ENCODE measurements around the gene CD55.

Gene CD55

GRCh38 chr1:207362962-207363860 lies 41.7 kb downstream of the CD55 start:
- TF ChIP-seq EZH2phosphoT487 (IDR thresholded peaks at IDR 0.05; ENCODE audit: low read depth): no peak
- TF ChIP-seq CTCF (IDR thresholded peaks at IDR 0.05; ENCODE audit: low read depth, low read length): no peak
- Histone ChIP-seq H3K36me3 (replicated peaks; ENCODE audit: low read depth, low read length) (peaks cover 4% of the 10 kb centered on the region), H3K9ac (ENCODE audit: low read length) (no peak overlapping the region), H3K4me2 (ENCODE audit: low read length) (no peak overlapping the region), H3K79me2 (ENCODE audit: low read length) (no peaks in the 10 kb centered on the region), H4K20me1 (ENCODE audit: insufficient read depth, low read length) (no peaks in the 10 kb centered on the region), H3K9me3 (ENCODE audit: insufficient read depth, low read length) (no peaks in the 10 kb centered on the region), H3K27ac (ENCODE audit: low read length) (no peak overlapping the region), H3K4me3 (ENCODE audit: low read length) (no peak overlapping the region), H3K27me3 (ENCODE audit: low read depth, low read length) (no peaks in the 10 kb centered on the region), H3K4me1 (ENCODE audit: low read length) (no peaks in the 10 kb centered on the region), H2AFZ (ENCODE audit: low read depth, low read length) (no peak overlapping the region)

GRCh38 chr1:207363871-207364270 lies 42.4 kb downstream of the CD55 start:
- Histone ChIP-seq H3K36me3 (replicated peaks; ENCODE audit: low read depth, low read length) (peaks cover 4% of the 10 kb centered on the region), H3K79me2 (ENCODE audit: low read length) (no peaks in the 10 kb centered on the region), H4K20me1 (ENCODE audit: insufficient read depth, low read length) (no peaks in the 10 kb centered on the region), H3K9ac (ENCODE audit: low read length) (no peak overlapping the region), H3K4me3 (ENCODE audit: low read length) (no peak overlapping the region), H3K27ac (ENCODE audit: low read length) (no peak overlapping the region), H3K9me3 (ENCODE audit: insufficient read depth, low read length) (no peaks in the 10 kb centered on the region), H2AFZ (ENCODE audit: low read depth, low read length) (no peak overlapping the region), H3K4me1 (ENCODE audit: low read length) (no peaks in the 10 kb centered on the region), H3K4me2 (ENCODE audit: low read length) (no peak overlapping the region), H3K27me3 (ENCODE audit: low read depth, low read length) (no peaks in the 10 kb centered on the region)
- TF ChIP-seq CTCF (IDR thresholded peaks at IDR 0.05; ENCODE audit: low read depth, low read length) (no peak), EZH2phosphoT487 (IDR thresholded peaks at IDR 0.05; ENCODE audit: low read depth) (no peak)

- no peaks in the 10 kb centered on the region for H4K20me1 ChIP-seq (ENCODE audit: insufficient read depth, low read length)
- peaks cover 4% of the 10 kb centered on the region for H3K36me3 ChIP-seq (replicated peaks; ENCODE audit: low read depth, low read length)
- H3K9ac ChIP-seq (ENCODE audit: low read length): no peak overlapping the region
- no peak overlapping the region for H3K4me3 ChIP-seq (ENCODE audit: low read length)
- H3K79me2 ChIP-seq (ENCODE audit: low read length): no peaks in the 10 kb centered on the region
- TF ChIP-seq EZH2phosphoT487 (IDR thresholded peaks at IDR 0.05; ENCODE audit: low read depth) (no peak), CTCF (IDR thresholded peaks at IDR 0.05; ENCODE audit: low read depth, low read length) (no peak)
- no peak overlapping the region for H3K27ac ChIP-seq (ENCODE audit: low read length)
- H3K27me3 ChIP-seq (ENCODE audit: low read depth, low read length): no peaks in the 10 kb centered on the region
- no peaks in the 10 kb centered on the region for H3K4me1 ChIP-seq (ENCODE audit: low read length)
- H2AFZ ChIP-seq (ENCODE audit: low read depth, low read length): no peak overlapping the region
- H3K4me2 ChIP-seq (ENCODE audit: low read length): no peak overlapping the region
- no peaks in the 10 kb centered on the region for H3K9me3 ChIP-seq (ENCODE audit: insufficient read depth, low read length)
Observed at GRCh38 chr1:207364614-207365013, 43.1 kb downstream of the CD55 start.

- no peak overlapping the region for H2AFZ ChIP-seq (ENCODE audit: low read depth, low read length)
- no peak overlapping the region for H3K9ac ChIP-seq (ENCODE audit: low read length)
- no peaks in the 10 kb centered on the region for H3K27me3 ChIP-seq (ENCODE audit: low read depth, low read length)
- no peak overlapping the region for H3K4me3 ChIP-seq (ENCODE audit: low read length)
- H3K79me2 ChIP-seq (ENCODE audit: low read length): no peaks in the 10 kb centered on the region
- TF ChIP-seq CTCF (IDR thresholded peaks at IDR 0.05; ENCODE audit: low read depth, low read length) (no peak), EZH2phosphoT487 (IDR thresholded peaks at IDR 0.05; ENCODE audit: low read depth) (no peak)
- H3K9me3 ChIP-seq (ENCODE audit: insufficient read depth, low read length): no peaks in the 10 kb centered on the region
- H3K4me2 ChIP-seq (ENCODE audit: low read length): no peak overlapping the region
- peaks cover 4% of the 10 kb centered on the region for H3K36me3 ChIP-seq (replicated peaks; ENCODE audit: low read depth, low read length)
- H3K27ac ChIP-seq (ENCODE audit: low read length): no peak overlapping the region
- no peaks in the 10 kb centered on the region for H4K20me1 ChIP-seq (ENCODE audit: insufficient read depth, low read length)
- H3K4me1 ChIP-seq (ENCODE audit: low read length): no peaks in the 10 kb centered on the region
Observed at GRCh38 chr1:207365063-207365462, 43.6 kb downstream of the CD55 start.

All from OCI-LY3 (cell line).